GM19099 (cell line): ENCODE measurements around the gene SPOCK2.

Source experiments
- POLR2A ChIP-seq: IDR thresholded peaks from 3 replicates; pipeline ENCODE4 v1.6.1; 2011; ENCODE audit warnings: low read depth; ENCODE audit not compliant: insufficient read length; ENCODE audit errors: extremely low read depth

Gene SPOCK2

GRCh38 chr10:72058989-72059842 is 29.1 kb downstream of the SPOCK2 start:
- no peak for TF ChIP-seq POLR2A

- no peak for TF ChIP-seq POLR2A
Observed at GRCh38 chr10:72058347-72058898, 29.9 kb downstream of the SPOCK2 start.

- no peak for TF ChIP-seq POLR2A
Observed at GRCh38 chr10:72056932-72057751, 31.2 kb downstream of the SPOCK2 start.

GRCh38 chr10:72056113-72056512 is 32.2 kb downstream of the SPOCK2 start:
- TF ChIP-seq POLR2A = no peak

GRCh38 chr10:72053690-72054089 is 34.7 kb downstream of the SPOCK2 start:
- TF ChIP-seq POLR2A = no peak

- TF ChIP-seq POLR2A = no peak
Observed at GRCh38 chr10:72050873-72051272, 37.5 kb downstream of the SPOCK2 start.

GRCh38 chr10:72049969-72050781 is 38.2 kb downstream of the SPOCK2 start:
- TF ChIP-seq POLR2A = no peak

GRCh38 chr10:72049472-72049871 is 38.9 kb downstream of the SPOCK2 start:
- TF ChIP-seq POLR2A = no peak

- no peak for TF ChIP-seq POLR2A
Observed at GRCh38 chr10:72048450-72049124, 39.8 kb downstream of the SPOCK2 start.

GRCh38 chr10:72045586-72045985 is 42.8 kb downstream of the SPOCK2 start:
- no peak for TF ChIP-seq POLR2A

- no peak for TF ChIP-seq POLR2A
Observed at GRCh38 chr10:72044417-72045041, 43.8 kb downstream of the SPOCK2 start.

- TF ChIP-seq POLR2A = no peak
Observed at GRCh38 chr10:72043016-72043834, 45.1 kb downstream of the SPOCK2 start.

- no peak for TF ChIP-seq POLR2A
Observed at GRCh38 chr10:72041491-72041890, 46.9 kb downstream of the SPOCK2 start.
